Fibroblast of upper back skin (primary cell): ENCODE results near the gene RABGAP1.
A peak's percentile ranks its signal among the peaks of the same experiment; 100 is the strongest.

ENCODE experiments used
- DNase-seq: peaks from one replicate; pipeline ENCODE4 v3.0.0-alpha.2; 2013

RABGAP1 gene

DNA sequence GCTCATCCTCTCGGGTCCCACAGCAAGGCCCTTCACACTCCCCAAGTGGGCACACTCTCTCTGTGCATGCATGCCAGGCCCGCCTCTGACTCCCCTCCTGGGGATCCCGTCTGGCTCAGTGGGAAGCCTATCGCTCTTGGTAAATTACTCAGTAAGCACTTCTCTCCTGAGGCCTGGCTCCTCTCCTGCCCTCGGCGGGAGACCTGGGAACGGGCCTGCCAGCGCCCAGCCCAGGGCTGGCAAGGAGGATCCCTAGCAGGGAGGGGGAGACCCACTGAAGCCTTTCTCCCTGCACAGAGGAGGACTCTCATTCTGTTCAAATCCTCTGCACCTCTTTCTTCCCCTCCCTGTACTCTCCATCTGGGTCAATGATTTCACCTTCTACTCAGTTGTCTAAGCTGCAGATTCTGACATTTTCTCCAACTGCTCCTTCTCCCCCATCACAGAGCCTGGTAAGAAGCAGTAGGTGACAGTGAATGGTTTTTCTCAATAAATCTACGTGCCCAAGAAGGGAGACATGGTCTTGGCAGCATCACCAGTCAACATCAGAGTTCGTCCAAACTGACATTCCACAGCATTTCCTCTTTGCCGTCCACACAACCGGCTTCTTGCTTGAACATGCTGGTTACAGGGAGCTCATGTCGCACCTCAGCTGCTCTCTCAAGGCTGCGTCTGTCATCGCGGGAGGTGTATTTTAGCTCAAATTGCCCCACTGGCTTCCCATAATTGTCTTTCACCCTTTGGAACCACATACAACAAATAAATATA lies 174.5 kb downstream of the RABGAP1 start:
- no peak for DNase-seq

DNA sequence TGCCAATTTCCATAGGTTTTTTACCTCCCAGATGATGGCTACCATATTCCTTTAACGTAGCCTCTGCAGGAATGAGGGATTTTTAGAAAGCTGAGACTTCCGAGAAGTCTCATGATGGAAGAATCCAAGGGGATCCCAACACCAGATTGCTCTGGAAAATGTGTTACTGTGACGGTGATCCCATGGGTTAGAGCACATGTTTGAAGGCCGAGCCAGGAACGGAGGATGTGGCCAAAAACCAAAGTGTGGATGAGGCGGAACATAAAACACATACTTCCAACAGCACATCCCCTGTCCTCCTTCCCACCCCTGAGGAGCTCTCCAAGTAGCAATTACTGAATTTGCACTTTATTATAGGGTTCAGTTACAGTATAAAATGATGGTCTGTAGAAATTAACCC lies 175.2 kb downstream of the RABGAP1 start:
- no peak for DNase-seq

DNA sequence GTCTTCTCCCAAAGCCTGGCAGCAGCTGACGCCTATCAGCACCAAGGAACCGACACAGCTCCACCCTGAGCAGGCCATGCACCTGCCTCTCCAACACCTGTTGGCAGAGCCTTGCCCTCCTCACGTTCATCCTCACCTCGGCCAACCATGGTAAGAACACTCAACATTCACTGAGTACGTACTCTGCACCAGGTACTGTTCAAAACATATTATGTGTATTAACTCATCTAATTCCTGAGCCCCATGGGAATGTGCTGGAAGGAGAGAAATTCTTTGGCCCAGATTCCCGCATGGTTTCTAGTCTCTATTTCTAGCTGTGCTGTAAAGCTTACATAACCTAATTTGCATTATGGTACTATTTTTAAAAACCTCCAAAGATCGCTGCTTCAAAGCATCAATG lies 178.7 kb downstream of the RABGAP1 start:
- DNase-seq: peak; percentile 56

DNA sequence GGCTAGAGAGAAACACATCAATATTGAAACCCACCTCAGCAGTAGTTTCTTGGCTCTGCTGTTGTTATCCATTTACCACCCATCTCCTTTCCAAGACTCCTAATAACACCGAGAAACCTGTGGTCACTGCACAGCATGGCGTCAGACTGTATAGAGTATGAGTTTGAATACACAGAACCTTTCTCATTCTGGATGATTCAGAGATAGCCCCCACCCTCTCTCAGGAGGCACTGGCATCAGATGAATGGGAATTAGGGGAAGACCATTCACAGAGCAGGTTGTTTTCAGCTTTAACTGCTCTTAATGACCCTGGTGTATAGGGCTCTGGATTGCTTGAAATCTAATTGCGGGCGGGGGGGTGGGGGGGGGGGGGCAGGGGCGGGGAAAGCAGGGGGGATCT lies 179.3 kb downstream of the RABGAP1 start:
- DNase-seq: no peak

DNA sequence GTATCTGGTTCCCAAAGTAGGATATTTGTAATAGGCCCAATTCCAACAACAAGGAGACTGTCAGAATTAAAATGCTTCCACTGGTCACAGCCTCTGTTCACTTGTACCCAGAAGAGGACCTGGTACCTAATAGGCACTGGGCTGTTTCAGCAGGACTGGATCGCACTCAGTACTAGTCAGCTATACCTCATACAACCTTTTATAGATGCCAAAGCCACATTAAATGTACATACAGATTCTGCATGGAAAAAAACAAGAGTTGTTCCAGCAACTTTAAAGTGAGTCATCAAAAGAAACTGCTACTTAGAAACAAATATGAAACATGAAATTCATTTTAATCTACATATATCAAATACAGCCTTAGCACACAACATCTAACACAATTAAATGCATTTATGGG lies 180.1 kb downstream of the RABGAP1 start:
- no peak for DNase-seq

DNA sequence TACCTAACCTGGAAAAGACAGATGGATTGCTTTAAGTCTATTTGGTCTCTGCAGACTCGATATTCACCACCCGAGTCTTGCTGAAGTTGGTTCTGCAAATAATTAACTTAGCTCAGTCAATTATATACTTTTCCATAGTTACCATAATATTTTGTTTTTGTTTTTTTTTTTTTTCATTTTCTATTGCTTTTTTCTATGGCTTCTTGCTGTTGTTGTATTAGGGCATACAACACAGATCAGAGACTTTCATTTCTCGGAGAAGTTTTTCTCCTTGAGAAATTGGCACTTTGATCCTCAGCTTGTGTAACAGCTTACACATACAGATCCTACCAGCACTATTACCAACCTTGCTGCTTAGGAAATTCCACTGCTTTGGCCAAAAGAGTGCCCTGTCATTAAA lies 180.6 kb downstream of the RABGAP1 start:
- DNase-seq: no peak

DNA sequence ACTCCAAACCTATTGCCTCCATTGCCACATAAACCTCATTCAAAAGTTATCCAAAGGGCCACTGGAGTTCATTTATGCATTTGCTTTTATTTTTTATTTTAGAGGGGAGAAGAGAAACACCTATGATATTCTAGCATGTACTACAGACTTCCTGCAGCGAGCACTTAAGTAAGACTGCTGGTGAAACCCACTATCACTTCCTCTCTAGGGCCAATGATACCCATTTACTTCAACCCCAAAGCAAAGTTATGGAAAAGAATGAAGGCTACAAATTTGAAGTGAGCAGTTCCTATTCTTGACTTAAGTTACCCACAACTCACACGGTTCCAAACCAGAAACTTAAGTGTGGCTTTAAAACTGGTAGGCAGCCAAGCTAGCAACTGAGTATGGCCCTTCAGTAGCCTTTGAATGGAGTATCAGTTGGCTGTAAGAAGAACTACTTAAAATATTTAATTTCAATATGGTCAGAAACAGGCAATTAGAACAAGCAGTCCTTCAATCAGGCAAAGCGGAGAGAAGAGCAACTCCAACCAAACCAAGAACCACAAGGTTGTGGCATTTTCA lies 186.8 kb downstream of the RABGAP1 start:
- no peak for DNase-seq

DNA sequence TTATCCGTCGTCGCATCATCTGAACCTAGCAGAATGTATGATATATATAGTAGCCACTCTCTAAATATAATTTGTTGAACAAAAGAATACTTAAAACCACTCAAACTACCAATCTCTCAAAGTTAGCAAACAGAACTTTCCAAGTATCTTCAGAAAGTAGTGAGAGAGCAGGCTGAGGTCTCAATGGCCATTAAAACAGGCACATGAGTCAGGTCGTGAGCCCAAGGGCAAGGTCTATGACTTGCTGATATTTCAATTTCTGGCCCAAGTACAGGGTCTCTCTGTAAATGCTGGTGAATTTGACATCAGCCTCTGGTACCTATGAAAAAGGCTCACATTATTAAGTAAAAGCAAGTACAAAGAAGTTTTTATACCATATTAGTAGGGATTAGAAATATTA lies 187.8 kb downstream of the RABGAP1 start:
- DNase-seq: no peak

DNA sequence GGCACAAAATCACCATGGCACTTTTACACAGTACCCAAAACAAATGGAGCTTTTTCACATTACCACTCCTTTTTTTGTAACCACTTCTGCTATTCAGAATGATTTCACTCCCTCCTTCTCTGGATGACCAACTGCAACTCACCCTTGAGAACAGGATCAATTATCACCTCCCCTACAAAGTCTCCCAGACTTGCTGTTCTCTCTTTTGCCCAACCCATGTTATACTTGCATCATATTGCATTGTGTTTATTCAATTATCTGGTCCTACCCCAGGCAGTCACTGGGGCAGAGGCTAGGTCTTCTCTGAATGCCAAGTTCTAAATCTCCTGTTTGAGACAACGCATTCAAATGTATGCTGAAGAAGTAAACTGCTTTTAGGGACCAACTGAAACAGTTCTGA lies 188.6 kb downstream of the RABGAP1 start:
- DNase-seq: no peak

DNA sequence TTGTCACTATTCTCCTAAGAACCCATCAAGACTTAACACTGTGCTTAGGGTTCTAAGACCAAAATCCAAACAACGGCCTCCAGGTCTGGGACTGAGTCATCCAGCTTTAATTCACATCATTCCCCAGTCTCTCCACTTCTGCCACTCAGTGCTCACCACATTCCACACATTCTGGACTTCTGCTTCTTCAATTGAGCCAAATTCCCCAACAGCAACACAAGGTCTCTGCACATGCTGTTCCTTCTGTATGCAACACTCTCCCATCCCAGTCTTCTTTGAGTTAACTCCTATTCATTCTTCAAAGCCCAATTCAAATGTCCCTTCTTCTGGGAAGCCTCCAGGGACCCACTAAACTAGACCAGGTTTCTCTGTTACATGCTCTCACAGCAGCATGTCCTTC lies 190.4 kb downstream of the RABGAP1 start:
- peak; percentile 84 for DNase-seq

DNA sequence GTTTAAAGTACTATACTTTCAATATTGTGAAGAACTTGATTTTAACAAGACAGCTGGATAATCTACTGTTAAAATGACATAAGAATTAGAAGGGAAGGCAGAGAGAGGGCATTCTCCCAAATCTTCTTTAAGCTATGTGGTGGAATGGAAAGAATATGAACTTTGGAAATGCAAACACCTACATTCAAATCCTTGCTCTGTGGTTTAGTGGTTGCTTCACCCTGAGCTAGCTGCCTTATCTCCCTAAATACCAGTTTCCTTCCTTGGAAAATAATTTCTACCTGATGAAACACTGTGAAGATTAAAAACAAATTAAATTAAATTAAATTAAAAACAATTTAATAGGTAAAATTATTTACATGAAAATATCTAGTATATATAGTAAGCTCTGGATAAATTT lies 191.2 kb downstream of the RABGAP1 start:
- peak; percentile 8 for DNase-seq

DNA sequence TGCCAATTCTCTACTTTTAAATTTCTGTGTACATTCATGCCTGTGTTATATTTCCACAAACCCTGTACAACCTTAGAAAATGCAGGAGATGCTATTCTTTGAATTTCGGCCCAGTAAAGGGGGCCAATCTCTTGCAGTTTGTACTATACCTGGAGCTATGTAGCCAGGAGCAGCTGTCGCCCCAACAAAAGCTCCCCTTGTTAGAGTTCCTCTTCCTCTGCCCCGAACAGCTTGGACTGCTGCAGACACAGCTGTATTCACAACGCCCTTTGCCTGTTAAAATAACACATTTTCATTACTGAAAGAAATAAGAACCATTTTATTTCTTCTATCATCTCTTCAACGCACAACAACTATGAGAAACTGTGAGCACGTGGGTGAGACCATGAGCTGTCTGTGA lies 191.9 kb downstream of the RABGAP1 start:
- no peak for DNase-seq

DNA sequence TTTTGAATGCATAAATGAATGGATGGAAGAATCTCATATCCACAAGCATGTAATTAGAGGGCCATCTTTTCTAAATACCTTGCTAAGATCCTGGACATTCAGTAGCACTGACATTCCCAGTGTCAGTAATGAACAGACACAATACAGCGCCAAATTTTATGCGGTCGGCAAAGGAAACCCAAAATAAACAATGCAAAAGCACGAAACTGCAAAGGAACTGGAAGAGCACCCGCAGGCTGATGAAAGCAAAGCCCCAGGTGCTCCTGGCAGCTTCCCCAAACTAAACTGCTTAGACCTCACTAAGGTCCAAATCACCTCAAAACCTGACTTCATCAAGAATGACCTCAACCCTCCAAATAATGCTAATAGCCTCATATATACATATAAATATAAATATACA lies 194.6 kb downstream of the RABGAP1 start:
- DNase-seq: no peak

DNA sequence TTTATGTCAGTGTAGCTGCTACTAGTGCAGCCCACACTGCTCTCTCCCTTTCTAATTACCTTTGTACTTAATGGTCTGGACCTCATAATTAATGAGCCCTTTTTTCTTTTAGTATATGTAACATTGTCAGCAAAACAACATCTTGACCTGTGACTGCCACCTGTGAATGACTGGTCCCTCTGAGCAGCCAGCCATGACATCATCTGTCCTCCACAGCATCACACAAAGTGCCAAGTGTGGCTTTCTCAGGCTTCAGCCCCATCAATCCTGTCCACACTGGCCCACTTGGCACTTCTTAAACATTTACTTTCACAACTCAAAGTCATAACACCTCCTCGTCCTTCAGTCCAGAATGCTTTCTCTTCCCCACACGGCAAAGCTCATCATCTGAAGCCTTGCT lies 197.3 kb downstream of the RABGAP1 start:
- DNase-seq: no peak

DNA sequence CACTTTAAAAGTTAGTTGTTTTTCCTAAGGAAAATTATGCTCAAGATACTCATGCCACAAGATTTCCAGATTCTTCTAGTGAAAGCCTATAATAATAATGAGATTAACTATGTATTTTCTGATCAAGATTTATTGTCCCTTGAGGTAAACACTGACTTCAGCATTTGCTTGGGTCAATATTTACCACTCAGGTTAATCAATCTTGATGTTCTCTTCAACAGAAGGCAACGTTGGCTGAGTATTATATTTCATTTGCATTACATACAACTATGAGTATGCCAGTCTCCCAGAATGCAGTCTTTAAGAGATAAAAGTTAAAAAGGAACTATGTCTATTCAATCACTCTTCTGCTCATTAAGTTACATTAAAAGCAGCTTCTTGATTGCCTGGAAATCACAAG lies 208.2 kb downstream of the RABGAP1 start:
- DNase-seq: no peak

DNA sequence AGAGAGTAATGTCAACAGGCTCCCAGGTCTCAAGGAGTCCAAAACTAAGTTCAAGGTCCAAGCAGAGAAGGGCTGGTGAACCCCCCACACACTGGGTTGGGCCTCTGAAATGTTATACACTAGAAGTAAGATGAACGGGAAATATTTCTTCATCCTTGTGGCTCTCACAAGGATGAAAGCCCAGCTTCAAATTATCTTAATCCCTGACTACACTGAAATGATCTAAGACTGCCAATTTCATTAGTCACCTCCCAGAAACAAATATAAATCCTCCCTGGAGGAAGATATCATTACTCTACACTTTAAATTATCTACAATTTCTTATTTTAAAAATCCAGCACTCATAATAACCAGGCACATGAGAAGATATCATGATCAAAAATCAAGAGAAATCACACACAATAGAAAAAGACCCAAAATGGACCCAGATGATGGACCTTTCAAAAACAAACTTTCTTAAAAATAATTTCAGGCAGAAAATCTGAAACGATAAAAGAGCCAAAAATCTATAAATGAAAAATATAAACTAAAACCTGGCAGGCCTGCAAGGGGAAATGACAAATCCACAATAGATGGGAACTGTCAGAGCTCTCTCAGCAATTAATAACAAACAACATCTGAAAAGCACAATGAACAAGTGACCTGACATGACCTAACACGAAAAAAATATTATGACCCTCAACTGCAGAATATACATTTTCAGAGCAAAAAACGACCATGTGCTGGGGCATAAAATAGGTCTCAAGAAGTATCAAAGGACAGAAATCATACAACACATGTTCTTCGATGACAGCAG lies 210.1 kb downstream of the RABGAP1 start:
- DNase-seq: peak; percentile 17
